ENCODE results near the gene SIRPD. TPM values are rescaled to one million over a fixed set of nuclear protein-coding genes. Genes with fewer than 3 reads are reported as not detected.

Gene SIRPD
- total and polyA plus RNA-seq, 2 donors: 0.53 TPM; not detected in 1

Small RNA genes lying within 50 kb of the gene (small RNA-seq; reads per million reads assigned to genes)
- gene RNU6-917P: not detected

Other genes with a start within 250 kb of the SIRPD start
- gene SDCBP2, start 228.6 kb downstream of the SIRPD start, total RNA-seq: 1.9 TPM
- 12.7 TPM for gene SDCBP2, start 228.6 kb downstream of the SIRPD start, polyA plus RNA-seq
- 96.6 TPM for gene FKBP1A, start 164.7 kb downstream of the SIRPD start, total RNA-seq
- gene FKBP1A, start 164.7 kb downstream of the SIRPD start, polyA plus RNA-seq: 253 TPM
- gene NSFL1C, start 90.9 kb downstream of the SIRPD start, total RNA-seq: 23.6 TPM
- gene NSFL1C, start 90.9 kb downstream of the SIRPD start, polyA plus RNA-seq: 57.3 TPM
- 1.2 TPM for gene SIRPB2, start 66.3 kb downstream of the SIRPD start, total RNA-seq
- gene SIRPB2, start 66.3 kb downstream of the SIRPD start, polyA plus RNA-seq: 3.3 TPM
- gene SIRPB1, start 62.3 kb upstream of the SIRPD start, total RNA-seq: 0.26 TPM
- 0.38 TPM for gene SIRPB1, start 62.3 kb upstream of the SIRPD start, polyA plus RNA-seq
- not detected for gene SIRPG, start 100.1 kb upstream of the SIRPD start, total RNA-seq
- 0.49 TPM for gene SIRPG, start 100.1 kb upstream of the SIRPD start, polyA plus RNA-seq